Panc1 (cell line): ENCODE measurements around the gene GSTO2. TPM values are rescaled to one million over a fixed set of nuclear protein-coding genes. Genes with fewer than 3 reads are reported as not detected.

Experiments used
- ATAC-seq: fragments of 200-7000 bp; cut with Tn5 transposase; 2 replicates; pipeline ENCODE4 v1.9.1; 2020; ENCODE audit warnings: mild to moderate bottlenecking, moderate library complexity
- BruUV-seq: library from RNA; stranded (reverse); fragments of 400-500 nt; replicated peaks from 2 replicates; lab custom pipeline; 2021; lab: Mats Ljungman, UMichigan
- CTCF ChIA-PET: fragments of 300-600 bp; sonication (Branson Sonifier 250); formaldehyde crosslinking; loops from one replicate; lab custom pipeline; 2022; ENCODE audit warnings: antibody characterized with exemption; lab: Charles Lee
- POLR2A ChIA-PET: fragments of 300-600 bp; sonication (Branson Sonifier 250); formaldehyde crosslinking; loops from one replicate; lab custom pipeline; 2022; ENCODE audit warnings: antibody characterized with exemption; lab: Charles Lee
- DNase-seq: peaks from one replicate; pipeline ENCODE4 v3.0.0-alpha.2; 2010; ENCODE audit warnings: low read depth, low spot score
- H3K27ac ChIP-seq: 2 replicates; pipeline ENCODE4 v1.5.1; 2011; ENCODE audit warnings: mild to moderate bottlenecking, low read length, inconsistent platforms
- H3K27me3 ChIP-seq: fragments of 200-500 bp; sonication (Bioruptor generic); 2 replicates; pipeline ENCODE4 v1.6.0; 2014; ENCODE audit warnings: low read length, inconsistent platforms; ENCODE audit not compliant: control insufficient read depth, insufficient read depth
- H3K36me3 ChIP-seq: fragments of 200-500 bp; sonication (Bioruptor generic); 2 replicates; pipeline ENCODE4 v1.5.1; 2014; ENCODE audit warnings: inconsistent platforms, mild to moderate bottlenecking, low read length, moderate library complexity; ENCODE audit not compliant: control insufficient read depth, insufficient read depth
- H3K4me1 ChIP-seq: 2 replicates; pipeline ENCODE4 v1.5.1; 2011; ENCODE audit warnings: inconsistent platforms, mild to moderate bottlenecking, low read length, moderate library complexity; ENCODE audit not compliant: control insufficient read depth, insufficient read depth
- H3K4me3 ChIP-seq, 2 experiments: 2 replicates each; pipeline ENCODE4 v1.5.1; 2011 to 2012; ENCODE audit warnings: low read depth in 2 of 2, low read length in 2 of 2, mild to moderate bottlenecking in 2 of 2, inconsistent platforms in 1 of 2, moderate library complexity in 1 of 2
- H3K9me3 ChIP-seq: fragments of 200-500 bp; sonication (Bioruptor generic); 2 replicates; pipeline ENCODE4 v1.5.1; 2014; ENCODE audit warnings: low read depth, mild to moderate bottlenecking, inconsistent platforms, low read length, moderate library complexity; ENCODE audit not compliant: control insufficient read depth, insufficient read depth
- POLR2AphosphoS5 ChIP-seq: IDR thresholded peaks from 2 replicates; pipeline ENCODE4 v1.6.1; 2012; ENCODE audit warnings: mild to moderate bottlenecking, low read depth, low read length, moderate library complexity
- SIN3A ChIP-seq: IDR thresholded peaks from 2 replicates; pipeline ENCODE4 v1.6.1; 2012; ENCODE audit warnings: low read depth, mild to moderate bottlenecking, low read length, moderate library complexity, borderline replicate concordance; ENCODE audit not compliant: insufficient read depth
- TCF7L2 ChIP-seq: IDR thresholded peaks from 2 replicates; pipeline ENCODE4 v1.6.1; 2011; ENCODE audit warnings: mild to moderate bottlenecking, low read depth, low read length, inconsistent platforms
- in situ Hi-C: cut with HindIII; loops from 2 replicates; pipeline ENCODE4 v1.10.0; 2016; ENCODE audit warnings: low sequenced_read_pairs, low pct_unique_long_range_greater_than_20kb
- intact Hi-C: fragments of 100-400 bp; cut with micrococcal nuclease; formaldehyde crosslinking; loops from one replicate; pipeline ENCODE4 v1.10.0; 2022; ENCODE audit not compliant: unreplicated experiment
- total RNA-seq: library from RNA; stranded (reverse); gene quantifications from one replicate; pipeline ENCODE4 v1.2.1, GENCODE V29; 2021; ENCODE audit not compliant: unreplicated experiment
- TF ChIP-seq, protein P1 (sequence below), 2 experiments: IDR thresholded peaks; 2 replicates each; pipeline ENCODE4 v1.6.1; 2011 to 2012; ENCODE audit warnings: low read depth in 2 of 2, control low read depth in 1 of 2, low read length in 1 of 2, mild to moderate bottlenecking in 1 of 2, moderate library complexity in 1 of 2; ENCODE audit not compliant: insufficient read depth in 1 of 2
- TF ChIP-seq, protein P2 (sequence below): fragments of 450-650 bp; IDR thresholded peaks from 2 replicates; pipeline ENCODE4 v1.5.1; 2017; ENCODE audit warnings: mild to moderate bottlenecking

Gene GSTO2
- total RNA-seq, 1 experiment from 2014 or later = 28.5 TPM

DNA sequence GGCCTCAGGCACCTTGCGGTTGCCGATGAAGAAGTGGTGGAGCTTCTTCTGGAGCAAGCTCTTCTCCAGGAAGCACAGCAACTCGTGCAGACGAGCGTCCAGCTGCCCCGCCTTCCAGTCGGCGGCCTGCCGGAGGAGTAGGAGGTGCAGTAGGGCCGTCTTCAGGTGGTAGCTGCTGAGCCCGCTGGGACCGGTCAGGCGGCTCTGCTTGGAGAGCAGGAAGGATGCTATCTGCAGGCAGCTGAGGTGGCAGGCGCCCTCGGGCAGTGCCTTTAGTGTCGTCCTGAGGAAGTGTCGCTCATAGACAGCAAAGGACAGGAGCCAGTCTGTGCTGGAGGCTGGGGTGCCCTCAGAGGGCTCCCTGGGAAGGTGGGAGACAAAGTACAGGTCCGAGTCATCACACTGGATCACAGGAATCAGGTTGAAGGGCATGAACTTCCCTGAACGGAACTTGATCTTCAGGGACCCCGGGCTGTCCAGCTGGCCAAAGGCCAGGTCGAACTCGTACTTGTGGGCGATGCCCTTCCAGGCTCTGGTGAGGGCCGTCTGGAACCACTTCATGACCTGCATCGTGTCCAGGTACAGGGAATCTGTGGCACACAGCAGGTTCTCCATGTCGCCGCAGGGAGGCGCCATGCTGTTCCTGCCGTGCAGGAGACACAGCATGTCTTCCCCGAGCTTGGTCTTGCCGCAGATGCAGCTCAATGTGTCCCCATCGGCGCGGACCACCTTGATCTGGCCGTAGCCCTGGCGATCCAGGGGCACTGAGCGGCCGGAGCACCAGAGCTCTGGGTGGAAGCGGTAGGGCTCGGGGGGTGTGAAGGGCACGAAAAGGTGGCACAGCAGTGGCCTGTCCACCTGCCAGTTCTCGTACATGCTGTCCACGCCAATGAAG lies 45.9 kb downstream of the GSTO2 start:
- intact Hi-C loops = no loop called here
- ATAC-seq (no peak), DNase-seq (no peak)
- Histone ChIP-seq H3K4me1 (peaks cover 52% of the 10 kb centered on the region), H3K27me3 (no peaks in the 10 kb centered on the region), H3K36me3 (peaks cover 18% of the 10 kb centered on the region), H3K9me3 (no peaks in the 10 kb centered on the region), H3K4me3 (no peak overlapping the region), H3K27ac (no peak overlapping the region; the same call in 1 of the 2 replicates)
- no peak for TF ChIP-seq SIN3A
- TF ChIP-seq, protein P1, sequence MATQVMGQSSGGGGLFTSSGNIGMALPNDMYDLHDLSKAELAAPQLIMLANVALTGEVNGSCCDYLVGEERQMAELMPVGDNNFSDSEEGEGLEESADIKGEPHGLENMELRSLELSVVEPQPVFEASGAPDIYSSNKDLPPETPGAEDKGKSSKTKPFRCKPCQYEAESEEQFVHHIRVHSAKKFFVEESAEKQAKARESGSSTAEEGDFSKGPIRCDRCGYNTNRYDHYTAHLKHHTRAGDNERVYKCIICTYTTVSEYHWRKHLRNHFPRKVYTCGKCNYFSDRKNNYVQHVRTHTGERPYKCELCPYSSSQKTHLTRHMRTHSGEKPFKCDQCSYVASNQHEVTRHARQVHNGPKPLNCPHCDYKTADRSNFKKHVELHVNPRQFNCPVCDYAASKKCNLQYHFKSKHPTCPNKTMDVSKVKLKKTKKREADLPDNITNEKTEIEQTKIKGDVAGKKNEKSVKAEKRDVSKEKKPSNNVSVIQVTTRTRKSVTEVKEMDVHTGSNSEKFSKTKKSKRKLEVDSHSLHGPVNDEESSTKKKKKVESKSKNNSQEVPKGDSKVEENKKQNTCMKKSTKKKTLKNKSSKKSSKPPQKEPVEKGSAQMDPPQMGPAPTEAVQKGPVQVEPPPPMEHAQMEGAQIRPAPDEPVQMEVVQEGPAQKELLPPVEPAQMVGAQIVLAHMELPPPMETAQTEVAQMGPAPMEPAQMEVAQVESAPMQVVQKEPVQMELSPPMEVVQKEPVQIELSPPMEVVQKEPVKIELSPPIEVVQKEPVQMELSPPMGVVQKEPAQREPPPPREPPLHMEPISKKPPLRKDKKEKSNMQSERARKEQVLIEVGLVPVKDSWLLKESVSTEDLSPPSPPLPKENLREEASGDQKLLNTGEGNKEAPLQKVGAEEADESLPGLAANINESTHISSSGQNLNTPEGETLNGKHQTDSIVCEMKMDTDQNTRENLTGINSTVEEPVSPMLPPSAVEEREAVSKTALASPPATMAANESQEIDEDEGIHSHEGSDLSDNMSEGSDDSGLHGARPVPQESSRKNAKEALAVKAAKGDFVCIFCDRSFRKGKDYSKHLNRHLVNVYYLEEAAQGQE (IDR thresholded peaks at IDR 0.05; ENCODE audit: insufficient read depth in 1 of 2, low read depth in 2 of 2, low read length in 1 of 2) = no peak
- TF ChIP-seq POLR2AphosphoS5 = no peak
- TF ChIP-seq TCF7L2 = no peak
- TF ChIP-seq, protein P2, sequence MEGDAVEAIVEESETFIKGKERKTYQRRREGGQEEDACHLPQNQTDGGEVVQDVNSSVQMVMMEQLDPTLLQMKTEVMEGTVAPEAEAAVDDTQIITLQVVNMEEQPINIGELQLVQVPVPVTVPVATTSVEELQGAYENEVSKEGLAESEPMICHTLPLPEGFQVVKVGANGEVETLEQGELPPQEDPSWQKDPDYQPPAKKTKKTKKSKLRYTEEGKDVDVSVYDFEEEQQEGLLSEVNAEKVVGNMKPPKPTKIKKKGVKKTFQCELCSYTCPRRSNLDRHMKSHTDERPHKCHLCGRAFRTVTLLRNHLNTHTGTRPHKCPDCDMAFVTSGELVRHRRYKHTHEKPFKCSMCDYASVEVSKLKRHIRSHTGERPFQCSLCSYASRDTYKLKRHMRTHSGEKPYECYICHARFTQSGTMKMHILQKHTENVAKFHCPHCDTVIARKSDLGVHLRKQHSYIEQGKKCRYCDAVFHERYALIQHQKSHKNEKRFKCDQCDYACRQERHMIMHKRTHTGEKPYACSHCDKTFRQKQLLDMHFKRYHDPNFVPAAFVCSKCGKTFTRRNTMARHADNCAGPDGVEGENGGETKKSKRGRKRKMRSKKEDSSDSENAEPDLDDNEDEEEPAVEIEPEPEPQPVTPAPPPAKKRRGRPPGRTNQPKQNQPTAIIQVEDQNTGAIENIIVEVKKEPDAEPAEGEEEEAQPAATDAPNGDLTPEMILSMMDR = no peak
- ChIA-PET POLR2A (no interaction called here), CTCF (interaction anchor here (1.0 kb wide), 1 partner anchor 38 kb away, joined by 3 read pairs; the partner anchor contains the start of gene CFAP58)
- no TSS peak for BruUV-seq
- in situ Hi-C loops = no loop called here

DNA sequence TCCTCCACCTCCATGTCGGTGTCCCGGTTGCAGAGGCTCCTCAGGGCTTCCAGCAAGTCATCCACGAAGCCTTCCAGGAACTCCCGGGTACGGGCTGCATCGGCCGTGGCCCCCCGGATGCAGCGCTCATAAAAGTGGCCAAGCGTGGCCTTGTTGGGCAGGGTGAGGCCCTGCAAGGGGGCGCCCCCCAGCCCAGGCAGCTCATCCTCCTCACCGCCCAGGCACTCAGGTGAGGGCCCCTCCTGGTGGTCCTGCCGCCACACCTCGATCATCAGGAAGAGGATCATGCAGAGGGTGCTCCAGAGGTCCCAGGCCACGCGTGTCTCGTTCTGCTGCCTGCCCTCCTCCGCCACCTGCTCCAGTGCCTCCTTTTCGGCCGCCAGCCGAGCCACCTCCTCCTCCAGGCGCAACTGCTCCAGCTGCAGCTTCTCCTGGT lies 46.5 kb downstream of the GSTO2 start:
- TF ChIP-seq, protein P2 = no peak
- TF ChIP-seq, protein P1 (IDR thresholded peaks at IDR 0.05; ENCODE audit: insufficient read depth in 1 of 2, low read depth in 2 of 2, low read length in 1 of 2) = no peak
- TF ChIP-seq SIN3A (no peak), TCF7L2 (no peak), POLR2AphosphoS5 (no peak)
- Histone ChIP-seq H3K27ac (no peak overlapping the region), H3K27me3 (no peaks in the 10 kb centered on the region), H3K9me3 (no peaks in the 10 kb centered on the region), H3K4me3 (no peak overlapping the region), H3K4me1 (peaks cover 52% of the 10 kb centered on the region), H3K36me3 (peaks cover 18% of the 10 kb centered on the region)
- no peak for DNase-seq
- ATAC-seq = no peak
- in situ Hi-C loops = no loop called here
- no TSS peak for BruUV-seq
- ChIA-PET CTCF (no interaction called here), POLR2A (no interaction called here)
- intact Hi-C loops = no loop called here
